Hepatocyte (in vitro differentiated cells): Measurements from ENCODE around the gene UTP4. TPM values are rescaled to one million over a fixed set of nuclear protein-coding genes. Genes with fewer than 3 reads are reported as not detected.

ENCODE experiments used
- DNase-seq: peaks from one replicate; pipeline ENCODE4 v3.0.0-alpha.2; 2016; ENCODE audit warnings: low spot score
- H2AFZ ChIP-seq: fragments of 200-600 bp; sonication (generic); 2 replicates; pipeline ENCODE4 v1.6.0; 2016; ENCODE audit warnings: antibody characterized with exemption, mild to moderate bottlenecking
- H3K27ac ChIP-seq: fragments of 200-600 bp; sonication (generic); 2 replicates; pipeline ENCODE4 v1.5.1; 2016; ENCODE audit warnings: mild to moderate bottlenecking
- H3K27me3 ChIP-seq: fragments of 200-600 bp; sonication (generic); 2 replicates; pipeline ENCODE4 v1.6.1; 2016
- H3K36me3 ChIP-seq: fragments of 200-600 bp; sonication (generic); replicated peaks from 2 replicates; pipeline ENCODE4 v1.5.1; 2016; ENCODE audit warnings: low read depth; ENCODE audit not compliant: insufficient read depth
- H3K4me1 ChIP-seq: fragments of 200-600 bp; sonication (generic); 2 replicates; pipeline ENCODE4 v1.5.1; 2016; ENCODE audit warnings: mild to moderate bottlenecking, moderate library complexity; ENCODE audit not compliant: insufficient read depth
- H3K4me2 ChIP-seq: fragments of 200-600 bp; sonication (generic); 2 replicates; pipeline ENCODE4 v1.6.0; 2016
- H3K4me3 ChIP-seq: fragments of 200-600 bp; sonication (generic); 2 replicates; pipeline ENCODE4 v1.5.1; 2016; ENCODE audit warnings: mild to moderate bottlenecking
- H3K79me2 ChIP-seq: fragments of 200-600 bp; sonication (generic); 2 replicates; pipeline ENCODE4 v1.6.0; 2017; ENCODE audit warnings: mild to moderate bottlenecking
- H3K9me2 ChIP-seq: fragments of 200-600 bp; sonication (generic); replicated peaks from 2 replicates; pipeline ENCODE4 v1.6.0; 2017; ENCODE audit warnings: mild to moderate bottlenecking; ENCODE audit not compliant: insufficient read depth
- H3K9me3 ChIP-seq: fragments of 200-600 bp; sonication (generic); 2 replicates; pipeline ENCODE4 v1.5.1; 2016; ENCODE audit warnings: low read depth, mild to moderate bottlenecking
- H4K20me1 ChIP-seq: fragments of 200-600 bp; sonication (generic); 2 replicates; pipeline ENCODE4 v1.6.0; 2016; ENCODE audit warnings: mild to moderate bottlenecking; ENCODE audit not compliant: insufficient read depth, poor library complexity, severe bottlenecking
- CTCF ChIP-seq: fragments of 200-600 bp; sonication (generic); IDR thresholded peaks from 2 replicates; pipeline ENCODE4 v1.5.1; 2016; ENCODE audit warnings: antibody characterized with exemption, mild to moderate bottlenecking; ENCODE audit not compliant: poor library complexity
- EZH2 ChIP-seq: fragments of 200-600 bp; sonication (generic); IDR thresholded peaks from 2 replicates; pipeline ENCODE4 v1.6.1; 2016; ENCODE audit warnings: antibody characterized with exemption, mild to moderate bottlenecking, borderline replicate concordance
- EZH2phosphoT487 ChIP-seq: fragments of 200-600 bp; sonication (generic); IDR thresholded peaks from one replicate; pipeline ENCODE4 v1.6.1; 2018; ENCODE audit warnings: antibody characterized with exemption, mild to moderate bottlenecking, low read depth, moderate library complexity; ENCODE audit not compliant: unreplicated experiment, severe bottlenecking
- WGBS: methylation state at CpG from one replicate; pipeline ENCODE4 v1.1.6; 2016; ENCODE audit warnings: low lambda C conversion rate; ENCODE audit errors: missing lambda C conversion rate; 5-methylcytosine and 5-hydroxymethylcytosine counted together
- polyA plus RNA-seq: library from polyadenylated mRNA; unstranded; fragments of >200 nt; fragmentation: Nextera tagmentation; extraction: Ambion mirVana; gene quantifications from 2 replicates; pipeline ENCODE4 v1.2.1, GENCODE V29; 2016
- total RNA-seq: library from RNA; depleted of rRNA; stranded (reverse); fragments of >200 nt; gene quantifications from 2 replicates; pipeline ENCODE4 v1.2.3, GENCODE V29; 2014

Gene UTP4
- total and polyA plus RNA-seq, 2 experiments from 2014 or later: 12.7 to 41.4 TPM

DNA sequence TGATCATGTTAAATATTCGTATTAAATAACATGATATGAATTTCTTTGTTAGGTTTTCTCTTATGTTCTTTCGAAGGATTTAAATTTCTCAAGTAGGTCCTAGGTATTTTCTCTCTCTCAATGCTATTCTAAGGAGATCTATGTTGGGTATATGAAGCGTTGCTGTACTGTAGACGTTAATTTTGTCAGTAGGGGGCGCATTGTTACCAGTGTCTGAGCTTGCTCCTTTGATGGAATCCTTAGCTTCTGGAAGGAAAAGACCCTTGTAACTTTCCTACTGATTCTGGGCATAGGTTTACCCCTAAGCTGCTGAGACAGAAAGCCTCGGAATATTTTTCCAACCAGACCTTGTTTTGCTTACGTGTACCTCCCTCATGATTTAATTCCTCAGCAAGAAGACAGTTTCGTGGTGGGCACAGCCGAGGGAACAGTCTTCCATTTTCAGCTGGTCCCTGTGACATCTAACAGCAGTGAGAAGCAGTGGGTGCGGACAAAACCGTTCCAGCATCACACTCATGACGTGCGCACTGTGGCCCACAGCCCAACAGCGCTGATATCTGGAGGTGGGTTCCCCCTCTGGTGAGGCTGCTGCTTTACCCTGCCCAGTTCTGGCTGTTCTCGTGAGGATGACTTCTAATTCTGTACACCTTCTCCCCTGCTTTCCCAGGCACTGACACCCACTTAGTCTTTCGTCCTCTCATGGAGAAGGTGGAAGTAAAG is 17.9 kb downstream of the UTP4 start:
- no peak overlapping the region for H3K4me3 ChIP-seq
- peaks cover under 1% of the 10 kb centered on the region for H3K79me2 ChIP-seq
- no peaks in the 10 kb centered on the region for H4K20me1 ChIP-seq
- H3K36me3 ChIP-seq: no peaks in the 10 kb centered on the region
- 69% methylated on average over 16 of the region's 16 CpGs for WGBS
- H2AFZ ChIP-seq: no peak overlapping the region
- H3K4me1 ChIP-seq: no peaks in the 10 kb centered on the region
- no peaks in the 10 kb centered on the region for H3K9me2 ChIP-seq
- peak; percentile 90 for DNase-seq
- H3K27me3 ChIP-seq: no peaks in the 10 kb centered on the region
- peak; percentile 92 for TF ChIP-seq CTCF
- no peak for TF ChIP-seq EZH2phosphoT487
- no peak for TF ChIP-seq EZH2
- H3K27ac ChIP-seq: no peak overlapping the region
- H3K9me3 ChIP-seq: no peaks in the 10 kb centered on the region
- H3K4me2 ChIP-seq: no peak overlapping the region

DNA sequence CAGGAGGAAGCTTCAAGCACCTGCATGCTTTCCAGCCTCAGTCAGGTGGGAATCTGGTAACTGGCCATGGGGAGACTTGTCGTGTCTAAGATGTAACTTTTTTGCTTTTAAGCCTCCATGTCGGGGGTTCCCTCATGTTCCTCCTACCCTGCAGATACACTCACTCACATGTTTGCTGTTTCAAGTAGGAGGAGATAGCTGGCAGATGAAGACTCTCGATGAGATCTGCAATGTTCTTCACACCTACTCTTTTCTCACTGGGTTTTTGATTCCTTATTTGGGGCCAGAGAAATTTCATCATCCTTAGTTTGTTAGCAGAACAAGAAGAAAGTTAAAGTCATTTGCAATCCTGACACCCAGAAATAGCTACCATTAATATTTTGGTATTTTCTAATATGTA is 24.7 kb downstream of the UTP4 start:
- Histone ChIP-seq H3K9me3 (no peaks in the 10 kb centered on the region), H3K9me2 (no peaks in the 10 kb centered on the region), H3K79me2 (no peaks in the 10 kb centered on the region), H3K27ac (no peak overlapping the region), H3K4me3 (no peak overlapping the region), H3K4me2 (no peak overlapping the region), H3K36me3 (no peaks in the 10 kb centered on the region), H2AFZ (no peak overlapping the region), H4K20me1 (no peaks in the 10 kb centered on the region), H3K27me3 (no peaks in the 10 kb centered on the region), H3K4me1 (no peaks in the 10 kb centered on the region)
- WGBS: 94% methylated on average over 3 of the region's 3 CpGs
- DNase-seq: no peak
- no peak for TF ChIP-seq CTCF
- TF ChIP-seq EZH2phosphoT487: no peak
- no peak for TF ChIP-seq EZH2

DNA sequence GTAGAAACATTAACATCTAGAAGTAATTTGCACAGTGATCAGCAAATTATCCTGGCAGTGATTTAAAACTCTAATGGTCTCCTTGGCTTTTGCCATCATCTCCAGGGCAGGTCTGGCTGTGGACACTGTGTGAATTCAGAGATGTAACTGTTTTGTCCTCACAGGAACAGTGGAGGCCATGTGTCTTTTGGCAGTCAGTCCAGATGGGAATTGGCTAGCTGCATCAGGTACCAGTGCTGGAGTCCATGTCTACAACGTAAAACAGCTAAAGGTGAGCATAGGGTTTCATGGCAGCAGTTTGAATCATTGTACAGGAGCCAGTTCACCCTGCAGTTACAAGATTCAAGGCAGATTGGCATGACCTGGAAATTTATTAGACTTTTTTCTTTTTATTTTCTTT is 27.7 kb downstream of the UTP4 start:
- Histone ChIP-seq H3K9me3 (no peaks in the 10 kb centered on the region), H3K4me1 (no peaks in the 10 kb centered on the region), H3K27ac (no peak overlapping the region), H3K9me2 (no peaks in the 10 kb centered on the region), H3K27me3 (no peaks in the 10 kb centered on the region), H3K4me3 (no peak overlapping the region), H3K79me2 (no peaks in the 10 kb centered on the region), H2AFZ (no peak overlapping the region), H3K4me2 (no peak overlapping the region), H4K20me1 (no peaks in the 10 kb centered on the region), H3K36me3 (no peaks in the 10 kb centered on the region)
- TF ChIP-seq CTCF: no peak
- TF ChIP-seq EZH2phosphoT487: no peak
- TF ChIP-seq EZH2: no peak
- DNase-seq: no peak
- WGBS: 82% methylated on average over 1 of the region's 1 CpG

DNA sequence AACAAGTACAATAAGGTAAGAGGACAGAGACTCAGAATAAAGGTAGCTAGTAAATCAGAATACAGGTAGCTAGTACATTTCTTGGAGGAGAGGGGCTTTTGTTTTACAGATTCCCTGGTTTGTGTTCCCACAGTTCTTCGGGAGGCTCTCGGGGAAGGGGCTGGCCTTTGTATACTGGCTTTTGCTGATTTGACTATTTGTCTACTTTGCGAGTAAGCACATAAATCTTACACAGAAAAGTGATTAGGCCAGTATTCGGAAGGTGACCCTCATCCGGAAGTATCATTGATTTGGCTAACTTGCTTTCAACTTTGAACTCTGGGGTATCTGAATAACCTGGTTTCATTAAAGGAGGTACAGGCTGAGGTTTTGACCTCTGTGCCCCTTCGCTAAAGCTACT is 33.1 kb downstream of the UTP4 start:
- TF ChIP-seq EZH2phosphoT487 (no peak), CTCF (no peak), EZH2 (no peak)
- H3K9me2 ChIP-seq: no peaks in the 10 kb centered on the region
- 89% methylated on average over 6 of the region's 6 CpGs for WGBS

More for the DNA sequence above, 33.1 kb downstream of the UTP4 start:
- H3K27me3 ChIP-seq: no peaks in the 10 kb centered on the region
- no peaks in the 10 kb centered on the region for H4K20me1 ChIP-seq
- no peaks in the 10 kb centered on the region for H3K4me1 ChIP-seq
- H3K4me3 ChIP-seq: no peak overlapping the region
- no peak for DNase-seq
- no peak overlapping the region for H3K4me2 ChIP-seq
- H3K27ac ChIP-seq: no peak overlapping the region
- no peaks in the 10 kb centered on the region for H3K36me3 ChIP-seq
- no peaks in the 10 kb centered on the region for H3K79me2 ChIP-seq
- no peak overlapping the region for H2AFZ ChIP-seq
- no peaks in the 10 kb centered on the region for H3K9me3 ChIP-seq
